SIG-M5 treated with dmso at 0.1 percent for 504 hours (cell line): Measurements from ENCODE around the gene IL17REL.

Experiments used
- DNase-seq: peaks from one replicate; lab custom pipeline; 2025; ENCODE audit not compliant: unreplicated experiment; lab: John Stamatoyannopoulos, UW

Gene IL17REL

DNA sequence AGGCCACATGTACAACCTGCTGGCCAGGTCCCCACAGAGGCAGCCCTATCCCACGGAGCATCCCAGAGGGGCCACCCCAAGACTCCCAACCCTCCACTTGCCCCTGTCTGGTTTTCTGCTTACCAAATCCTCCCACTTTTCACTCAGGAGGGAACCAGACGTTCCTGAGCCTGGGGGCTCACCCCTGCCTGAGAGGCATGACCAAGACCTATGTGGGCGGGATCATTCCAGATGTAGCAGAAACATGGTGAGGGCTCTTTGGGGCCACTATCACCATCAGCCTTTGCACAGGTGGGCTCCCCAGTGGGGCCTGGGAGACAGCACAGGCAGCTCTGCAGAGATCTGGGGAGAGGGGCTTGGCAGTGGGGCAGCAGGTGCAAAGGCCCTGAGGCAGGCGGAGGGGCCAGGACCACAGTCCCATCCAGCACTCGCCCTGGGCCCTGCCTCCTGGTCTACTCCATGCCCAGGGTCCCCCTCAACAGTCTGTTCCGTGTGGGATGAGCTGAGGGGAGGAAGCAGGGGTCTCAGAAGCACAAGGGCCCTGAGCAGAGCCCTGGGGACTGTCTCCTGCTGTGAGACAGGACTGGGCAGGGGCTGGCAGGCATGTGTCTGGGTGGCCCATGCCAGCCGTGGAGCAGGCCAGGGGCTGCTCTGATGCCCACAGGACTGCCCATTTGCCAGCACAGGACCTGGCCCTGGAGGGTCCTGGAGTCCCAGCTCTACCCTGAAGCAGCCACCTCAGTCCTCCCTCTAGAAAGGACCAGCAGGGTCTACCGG, 42.6 kb downstream of the IL17REL start:
- DNase-seq = no peak

DNA sequence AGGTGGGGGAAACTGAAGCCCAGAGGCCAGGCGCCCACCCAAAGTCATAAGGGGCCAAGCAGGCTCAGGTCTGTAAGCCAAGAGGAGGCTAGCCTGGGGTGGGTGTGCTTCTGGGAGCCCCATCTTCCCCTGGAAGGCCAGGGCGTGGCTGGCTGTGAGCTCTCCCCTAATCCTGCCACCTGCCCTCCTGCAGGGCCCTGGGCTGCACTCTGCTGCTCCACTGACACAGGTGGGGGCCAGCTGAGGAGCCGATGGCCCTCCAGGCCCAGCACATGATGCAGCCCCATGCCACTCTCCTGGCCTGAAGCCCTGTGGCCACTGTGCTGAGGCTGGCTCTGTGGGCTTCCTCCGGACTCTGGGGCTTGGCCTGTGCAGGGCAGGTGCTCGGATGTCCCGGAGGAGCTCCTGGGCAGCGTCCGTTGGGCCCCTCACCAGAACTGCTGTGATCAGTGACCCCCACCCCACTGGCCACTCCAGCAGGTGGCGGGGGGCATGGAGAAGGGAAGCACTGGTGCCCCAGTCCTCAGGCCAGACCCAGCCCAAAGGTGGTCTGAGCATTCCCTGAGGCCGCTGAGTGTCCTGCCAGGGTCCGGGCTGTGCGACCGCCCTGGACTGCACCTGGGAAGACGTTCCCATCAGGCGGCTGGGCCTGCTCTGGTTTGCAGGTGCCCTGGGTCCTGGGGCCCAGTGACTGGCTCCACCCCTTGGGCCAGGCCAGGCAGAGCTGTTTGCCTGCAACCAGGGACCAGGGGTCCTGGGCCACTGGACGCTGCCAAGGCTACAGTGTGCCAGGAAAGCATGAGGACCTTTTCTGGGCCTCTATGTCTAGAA, 43.5 kb downstream of the IL17REL start:
- DNase-seq = no peak

DNA sequence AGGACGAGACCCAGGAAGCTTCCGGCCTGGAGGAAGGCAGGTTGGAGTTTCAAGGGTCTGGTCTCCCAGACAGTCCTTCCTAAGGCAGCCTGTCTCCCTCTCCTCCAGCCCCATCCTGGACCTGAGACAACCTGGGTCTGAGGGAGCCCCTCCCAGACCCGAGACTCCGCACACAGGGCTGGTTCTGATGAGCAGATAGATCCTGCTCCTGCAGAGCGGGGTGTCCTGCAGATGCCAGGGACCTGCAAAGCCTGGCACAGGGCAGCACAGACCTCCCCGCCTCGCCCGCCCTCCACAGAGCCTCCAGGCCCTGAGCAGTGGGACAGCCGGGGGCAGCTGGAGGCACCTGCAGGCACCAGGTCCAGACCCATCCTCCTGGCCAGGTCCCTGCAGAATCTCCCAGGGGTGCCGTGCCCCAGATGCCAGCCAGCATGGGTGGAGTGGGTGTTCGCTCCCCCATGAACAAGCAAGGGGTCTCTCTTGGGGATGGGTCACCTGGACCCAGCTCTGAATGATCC, 44.2 kb downstream of the IL17REL start:
- DNase-seq = no peak

DNA sequence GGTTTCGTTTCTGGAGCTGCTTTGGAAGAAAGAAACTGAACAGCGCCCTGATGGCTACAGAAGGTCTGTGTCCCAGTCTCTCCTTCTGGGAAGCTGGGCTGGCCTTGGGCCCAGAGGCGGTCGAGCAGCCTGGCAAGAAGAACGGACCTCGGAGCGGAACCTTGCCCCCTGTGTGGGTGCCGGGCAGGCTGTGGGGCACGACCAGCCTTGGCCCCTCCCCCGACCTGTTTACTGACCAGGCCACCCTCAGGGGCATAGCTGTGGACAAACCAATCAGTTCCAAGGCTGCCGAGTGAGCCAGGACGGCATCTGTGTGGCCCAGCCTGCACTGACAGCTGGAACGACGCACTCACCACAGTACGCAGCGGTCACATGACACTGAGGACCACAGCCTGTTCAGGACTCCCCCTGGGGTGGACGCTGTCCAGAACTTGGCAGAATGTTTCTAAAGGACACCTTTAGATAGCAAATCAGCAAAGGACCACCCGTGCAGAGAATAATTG, 44.8 kb downstream of the IL17REL start:
- no peak for DNase-seq

DNA sequence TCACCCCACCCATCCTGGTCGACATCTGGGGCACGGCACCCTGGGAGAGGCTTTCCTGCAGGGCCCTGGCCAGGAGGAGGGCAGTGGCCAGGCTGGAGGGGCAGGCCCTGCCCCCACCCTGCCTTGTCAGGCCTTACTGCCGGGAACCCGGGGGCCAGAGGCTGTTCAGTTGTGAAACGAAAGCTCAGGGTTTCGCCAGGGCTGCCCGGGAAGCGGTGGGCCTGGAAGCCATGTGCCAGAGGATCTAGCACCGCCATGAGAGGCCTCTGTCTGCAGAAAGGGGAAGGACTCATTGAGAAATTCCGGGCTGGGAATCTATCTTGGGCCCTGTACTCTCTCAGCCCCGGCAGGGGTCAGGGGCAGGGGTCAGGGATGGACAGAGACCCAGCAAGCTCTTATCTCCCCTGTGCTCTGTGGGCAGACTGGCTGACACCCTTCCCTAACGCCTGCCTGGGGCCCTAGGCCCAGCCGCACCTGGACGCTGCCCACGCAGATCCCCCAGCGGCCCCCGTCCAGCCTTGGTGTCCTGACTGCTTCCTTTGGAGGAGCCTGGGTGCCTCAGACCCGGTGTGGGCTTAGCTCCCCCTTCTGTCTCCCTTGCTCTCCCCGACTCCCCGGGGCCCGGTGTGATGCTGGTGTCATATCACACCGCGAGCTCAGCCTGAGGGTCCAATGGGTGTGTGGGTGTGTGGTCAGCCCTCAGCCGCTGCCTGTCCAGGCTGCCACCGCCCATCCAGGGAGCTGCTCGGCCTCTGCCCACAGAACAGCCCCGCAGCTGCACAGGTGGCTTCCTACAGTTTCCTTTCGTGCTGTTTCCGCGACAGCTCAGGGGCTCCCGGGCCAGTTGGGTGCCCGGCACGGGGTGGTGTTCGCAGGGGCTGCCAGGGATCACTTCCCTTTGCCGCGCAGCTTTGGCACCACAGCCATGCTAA, 45.5 kb downstream of the IL17REL start:
- peak; percentile 74 for DNase-seq

DNA sequence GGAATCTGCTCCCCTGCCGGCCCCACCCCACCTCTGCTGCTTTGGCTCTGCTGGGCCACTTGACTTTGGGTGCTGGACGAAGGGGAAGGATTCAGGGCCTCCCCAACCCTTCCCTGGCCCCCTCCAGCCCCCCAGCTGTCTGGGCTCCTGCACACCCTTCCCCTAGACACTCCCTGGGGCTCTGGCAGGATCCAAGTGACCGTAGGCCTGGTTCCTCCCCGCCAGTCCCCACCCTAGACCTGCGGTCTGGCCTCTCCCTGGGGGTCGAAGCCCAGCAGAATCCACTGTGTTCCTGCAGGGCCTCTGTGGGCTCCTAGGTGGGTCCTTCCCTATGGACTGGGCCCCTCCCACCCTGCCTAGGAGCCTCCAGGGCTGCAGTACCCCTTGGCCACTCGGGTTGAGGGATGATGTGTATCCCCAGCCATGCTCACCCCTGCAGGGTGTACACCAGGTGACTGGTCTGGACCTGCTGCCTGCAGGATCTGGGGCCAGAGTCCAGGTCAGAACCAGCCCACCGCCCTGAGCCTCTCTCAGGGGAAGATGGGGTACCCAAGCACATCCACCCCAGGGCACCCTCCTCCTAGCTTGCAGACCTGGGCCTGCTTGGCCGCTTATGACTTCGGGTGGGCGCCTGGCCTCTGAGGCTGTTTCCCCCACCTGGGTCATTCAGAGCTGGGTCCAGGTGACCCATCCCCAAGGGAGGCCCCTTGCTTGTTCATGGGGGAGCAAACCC, 46.4 kb downstream of the IL17REL start:
- DNase-seq = no peak

DNA sequence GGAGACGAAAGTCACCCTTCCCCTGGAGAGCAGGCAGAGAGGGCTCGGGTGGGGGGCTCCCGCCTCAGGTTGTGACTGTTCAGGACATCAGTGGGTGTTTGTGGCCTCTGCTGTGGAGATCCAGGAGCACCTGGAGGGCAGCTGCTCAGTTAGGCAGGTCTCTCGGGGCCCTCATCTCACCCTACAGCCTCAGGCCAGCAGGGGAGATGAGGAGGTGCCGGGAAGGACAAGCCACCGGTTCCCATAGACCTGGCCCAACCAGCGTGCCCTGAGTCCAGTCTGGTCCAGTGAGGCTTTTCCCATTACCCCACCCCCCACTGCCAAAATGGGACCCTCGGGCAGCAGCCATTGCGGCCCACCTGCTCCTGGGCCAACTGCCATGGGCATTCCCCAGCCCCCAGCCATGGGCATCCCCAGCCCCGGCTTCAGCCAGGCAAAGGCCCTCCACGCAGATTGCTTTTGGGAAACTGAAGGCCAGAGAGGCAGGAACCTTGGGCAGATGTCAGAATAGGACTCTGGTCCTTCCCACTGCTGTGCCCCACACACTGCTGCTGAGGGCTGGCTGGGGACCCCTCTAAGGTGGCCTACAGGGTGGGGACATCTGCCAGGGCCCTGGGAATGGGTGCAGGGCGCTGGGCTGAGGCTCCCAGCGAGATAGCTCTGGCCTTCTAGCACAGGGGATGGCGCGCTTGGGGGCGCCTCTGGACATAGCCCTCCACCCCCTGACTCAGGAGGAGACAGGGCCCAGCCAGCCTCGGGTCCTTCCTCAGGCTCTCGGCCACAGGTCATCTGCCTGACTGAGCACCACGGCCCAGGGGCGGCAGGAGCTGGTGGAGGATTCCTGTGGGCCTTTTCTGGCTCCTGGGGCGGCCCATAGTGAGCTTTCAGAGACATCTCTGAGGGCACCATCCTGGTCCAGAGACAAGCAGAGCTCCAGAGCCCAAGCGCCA, 47.2 kb downstream of the IL17REL start:
- no peak for DNase-seq

DNA sequence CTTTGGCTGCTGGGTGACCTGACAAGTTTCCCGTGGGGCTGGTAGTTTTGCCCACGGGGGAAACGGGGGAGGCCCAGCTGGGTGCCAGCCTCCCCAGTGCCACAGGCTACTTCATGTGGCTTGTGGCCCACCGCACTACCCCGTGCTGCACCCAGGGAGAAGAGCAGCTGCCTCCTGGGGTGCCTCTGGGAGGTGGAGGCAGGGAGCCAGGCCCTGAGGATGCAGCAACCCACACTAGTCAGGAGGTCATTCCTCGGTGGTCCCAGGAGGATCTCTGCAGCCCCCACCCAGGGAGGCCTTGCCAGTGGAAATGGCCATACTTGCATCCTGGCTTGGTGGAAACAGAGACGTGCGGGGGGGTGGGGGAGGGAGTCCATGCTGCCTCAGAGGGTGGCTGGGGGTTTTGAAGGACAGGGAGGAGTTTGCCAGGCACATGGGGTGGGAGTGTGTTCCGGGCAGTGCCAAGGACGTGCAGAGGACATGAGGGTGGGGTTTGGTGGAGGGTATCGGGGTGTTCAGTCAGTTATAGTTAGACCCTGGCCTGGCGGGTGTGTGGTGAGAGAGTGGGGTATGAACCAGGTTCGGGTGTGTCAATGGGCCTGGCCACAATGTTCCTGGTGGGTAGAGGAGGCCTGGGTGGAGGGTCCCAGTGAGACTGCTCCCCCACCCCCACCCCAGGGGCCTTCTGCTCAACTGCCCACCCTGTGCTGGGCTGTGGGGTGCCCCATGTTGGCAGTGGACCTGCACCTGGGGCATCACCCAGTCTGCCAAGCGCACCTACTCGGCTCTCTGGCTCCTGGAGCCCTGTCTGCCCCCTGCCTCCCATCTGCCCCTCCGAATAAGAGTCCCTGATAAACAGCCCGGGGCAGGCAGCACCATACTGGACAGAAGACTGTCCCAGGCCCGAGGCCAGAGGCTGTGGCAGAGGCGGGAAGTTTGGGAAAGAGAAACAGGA, 48.2 kb downstream of the IL17REL start:
- DNase-seq = no peak

DNA sequence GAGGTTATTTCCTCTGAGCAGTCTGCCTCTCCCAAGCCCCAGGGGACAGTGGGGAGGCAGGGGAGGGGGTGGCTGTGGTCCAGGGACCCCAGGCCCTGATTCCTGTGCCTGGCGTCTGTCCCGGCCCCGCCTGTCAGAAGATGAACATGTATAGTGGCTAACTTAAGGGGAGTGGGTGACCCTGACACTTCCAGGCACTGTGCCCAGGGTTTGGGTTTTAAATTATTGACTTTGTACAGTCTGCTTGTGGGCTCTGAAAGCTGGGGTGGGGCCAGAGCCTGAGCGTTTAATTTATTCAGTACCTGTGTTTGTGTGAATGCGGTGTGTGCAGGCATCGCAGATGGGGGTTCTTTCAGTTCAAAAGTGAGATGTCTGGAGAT, 48.9 kb downstream of the IL17REL start:
- no peak for DNase-seq

DNA sequence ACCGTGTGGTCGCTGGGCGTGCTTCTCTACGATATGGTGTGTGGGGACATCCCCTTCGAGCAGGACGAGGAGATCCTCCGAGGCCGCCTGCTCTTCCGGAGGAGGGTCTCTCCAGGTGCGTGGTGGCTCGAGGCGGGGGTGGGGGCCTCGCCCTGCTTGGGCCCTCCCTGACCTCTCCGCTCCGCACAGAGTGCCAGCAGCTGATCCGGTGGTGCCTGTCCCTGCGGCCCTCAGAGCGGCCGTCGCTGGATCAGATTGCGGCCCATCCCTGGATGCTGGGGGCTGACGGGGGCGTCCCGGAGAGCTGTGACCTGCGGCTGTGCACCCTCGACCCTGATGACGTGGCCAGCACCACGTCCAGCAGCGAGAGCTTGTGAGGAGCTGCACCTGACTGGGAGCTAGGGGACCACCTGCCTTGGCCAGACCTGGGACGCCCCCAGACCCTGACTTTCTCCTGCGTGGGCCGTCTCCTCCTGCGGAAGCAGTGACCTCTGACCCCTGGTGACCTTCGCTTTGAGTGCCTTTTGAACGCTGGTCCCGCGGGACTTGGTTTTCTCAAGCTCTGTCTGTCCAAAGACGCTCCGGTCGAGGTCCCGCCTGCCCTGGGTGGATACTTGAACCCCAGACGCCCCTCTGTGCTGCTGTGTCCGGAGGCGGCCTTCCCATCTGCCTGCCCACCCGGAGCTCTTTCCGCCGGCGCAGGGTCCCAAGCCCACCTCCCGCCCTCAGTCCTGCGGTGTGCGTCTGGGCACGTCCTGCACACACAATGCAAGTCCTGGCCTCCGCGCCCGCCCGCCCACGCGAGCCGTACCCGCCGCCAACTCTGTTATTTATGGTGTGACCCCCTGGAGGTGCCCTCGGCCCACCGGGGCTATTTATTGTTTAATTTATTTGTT, 49.6 kb downstream of the IL17REL start:
- DNase-seq = no peak

DNA sequence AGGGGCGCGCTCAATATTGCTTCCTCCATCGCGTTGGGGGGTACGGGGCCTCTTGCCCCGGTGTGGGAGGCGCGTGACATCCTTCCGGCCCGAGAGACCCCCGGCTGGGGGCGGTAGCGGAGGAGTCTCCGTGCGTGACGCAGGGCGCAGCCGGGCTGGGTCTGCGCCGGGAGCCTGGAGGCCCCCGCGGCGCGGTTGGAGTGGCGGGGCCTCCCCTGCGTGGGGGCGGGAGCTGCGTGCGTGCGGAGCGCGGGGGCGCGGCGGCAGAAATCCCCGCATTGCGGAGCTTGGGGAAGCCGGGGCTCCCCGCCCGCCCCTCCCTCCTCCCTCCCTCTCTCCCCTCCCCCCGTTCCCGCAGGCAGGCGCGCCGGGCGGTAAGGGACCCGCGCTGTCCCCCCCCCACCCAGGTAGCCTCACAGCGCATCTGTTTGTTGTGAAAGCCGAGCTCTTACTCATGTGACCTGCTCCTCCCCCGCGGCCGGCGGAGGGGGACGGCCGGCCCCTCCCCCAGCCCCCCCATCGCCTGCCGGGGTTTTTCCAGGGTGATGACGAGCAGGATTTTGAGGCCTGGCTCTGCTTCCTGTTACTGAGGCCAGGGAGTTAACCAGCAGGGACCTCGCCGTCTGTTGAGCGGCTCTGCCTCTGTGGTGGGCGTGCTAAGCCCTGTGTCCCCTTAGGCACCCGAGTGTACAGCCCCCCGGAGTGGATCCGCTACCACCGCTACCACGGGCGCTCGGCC, 50.4 kb downstream of the IL17REL start:
- peak; percentile 69 for DNase-seq

DNA sequence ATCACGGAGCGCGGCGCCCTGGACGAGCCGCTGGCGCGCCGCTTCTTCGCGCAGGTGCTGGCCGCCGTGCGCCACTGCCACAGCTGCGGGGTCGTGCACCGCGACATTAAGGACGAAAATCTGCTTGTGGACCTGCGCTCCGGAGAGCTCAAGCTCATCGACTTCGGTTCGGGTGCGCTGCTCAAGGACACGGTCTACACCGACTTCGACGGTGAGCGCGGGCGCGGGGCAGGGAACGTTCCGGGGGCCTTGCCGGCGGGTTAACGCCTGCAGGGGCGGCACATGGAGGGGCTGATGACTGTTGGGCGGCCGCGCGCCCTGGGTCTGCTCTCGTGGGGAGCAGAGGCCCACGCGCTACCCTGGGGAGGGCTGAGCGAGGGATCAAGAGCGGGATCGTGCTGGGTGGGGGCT, 51.0 kb downstream of the IL17REL start:
- DNase-seq = no peak

DNA sequence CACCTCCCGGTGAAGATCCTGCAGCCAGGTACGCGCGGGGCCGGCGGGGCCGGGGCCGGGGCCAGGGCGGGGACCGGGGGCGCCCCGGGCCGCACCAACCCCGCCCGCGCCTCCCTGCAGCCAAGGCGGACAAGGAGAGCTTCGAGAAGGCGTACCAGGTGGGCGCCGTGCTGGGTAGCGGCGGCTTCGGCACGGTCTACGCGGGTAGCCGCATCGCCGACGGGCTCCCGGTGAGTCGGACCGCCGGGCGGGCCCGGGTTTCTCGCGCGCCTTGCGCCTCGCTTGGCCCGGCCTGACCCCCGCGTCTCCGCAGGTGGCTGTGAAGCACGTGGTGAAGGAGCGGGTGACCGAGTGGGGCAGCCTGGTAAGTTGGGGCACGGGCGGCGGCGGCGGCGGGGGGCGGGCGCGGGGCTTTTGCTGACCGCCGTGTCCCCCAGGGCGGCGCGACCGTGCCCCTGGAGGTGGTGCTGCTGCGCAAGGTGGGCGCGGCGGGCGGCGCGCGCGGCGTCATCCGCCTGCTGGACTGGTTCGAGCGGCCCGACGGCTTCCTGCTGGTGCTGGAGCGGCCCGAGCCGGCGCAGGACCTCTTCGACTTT, 51.5 kb downstream of the IL17REL start:
- DNase-seq = no peak

DNA sequence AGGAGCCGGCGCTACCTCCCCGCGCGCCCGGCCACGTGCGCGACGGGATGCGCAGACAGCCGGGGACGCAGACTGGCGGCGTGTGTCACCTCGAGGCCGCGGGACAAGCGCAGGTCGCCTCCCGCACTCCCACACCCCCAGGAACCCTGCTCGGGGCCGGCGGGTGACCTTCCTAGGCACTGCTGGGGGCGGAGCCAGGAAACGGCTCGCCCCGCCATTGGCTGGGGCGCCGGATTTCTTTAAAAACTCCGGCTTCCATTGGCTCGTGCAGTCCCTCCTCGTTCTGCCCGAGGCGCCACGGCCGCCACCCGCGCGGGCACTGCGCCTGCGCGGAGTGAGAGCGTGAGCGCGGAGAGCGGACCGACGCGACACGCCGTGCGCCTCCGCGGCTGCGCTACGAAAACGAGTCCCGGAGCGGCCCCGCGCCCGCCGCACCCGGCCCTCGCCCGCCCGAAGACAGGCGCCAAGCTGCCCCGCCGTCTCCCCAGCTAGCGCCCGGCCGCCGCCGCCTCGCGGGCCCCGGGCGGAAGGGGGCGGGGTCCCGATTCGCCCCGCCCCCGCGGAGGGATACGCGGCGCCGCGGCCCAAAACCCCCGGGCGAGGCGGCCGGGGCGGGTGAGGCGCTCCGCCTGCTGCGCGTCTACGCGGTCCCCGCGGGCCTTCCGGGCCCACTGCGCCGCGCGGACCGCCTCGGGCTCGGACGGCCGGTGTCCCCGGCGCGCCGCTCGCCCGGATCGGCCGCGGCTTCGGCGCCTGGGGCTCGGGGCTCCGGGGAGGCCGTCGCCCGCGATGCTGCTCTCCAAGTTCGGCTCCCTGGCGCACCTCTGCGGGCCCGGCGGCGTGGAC, 52.2 kb downstream of the IL17REL start, which contains the start of gene PIM3:
Gene PIM3, plus strand, starts transcription at position 614 of the 846 bp plus-strand sequence. Its CDS starts 176 bp downstream, at position 790.
- peak; percentile 90 for DNase-seq

DNA sequence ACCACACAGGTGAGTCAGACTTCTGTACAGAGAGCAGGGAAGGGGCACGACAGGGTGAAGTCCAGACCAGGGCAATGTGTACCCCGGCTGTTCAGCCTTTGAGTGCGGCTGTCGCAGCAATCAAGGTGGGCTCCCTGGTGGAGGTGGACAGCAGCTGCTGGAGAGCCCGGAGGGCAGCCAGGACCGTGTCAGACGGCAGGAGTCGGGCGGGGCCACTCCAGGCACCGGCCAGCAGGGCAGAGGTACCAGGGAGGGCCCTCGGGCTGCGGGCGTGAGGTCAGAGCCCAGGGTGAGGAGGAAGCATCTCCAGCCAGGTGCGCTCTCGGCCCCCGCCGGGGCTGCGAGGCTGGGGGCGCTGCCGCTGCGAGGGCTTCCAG, 52.8 kb downstream of the IL17REL start:
- DNase-seq = peak; percentile 44
